ENCODE measurements around the gene CHST3.
"Not testable (repeated sequence)": the region's sequence is repeated elsewhere in the genome, so short reads cannot be mapped to it uniquely, and the experiment has no call there.

DNA sequence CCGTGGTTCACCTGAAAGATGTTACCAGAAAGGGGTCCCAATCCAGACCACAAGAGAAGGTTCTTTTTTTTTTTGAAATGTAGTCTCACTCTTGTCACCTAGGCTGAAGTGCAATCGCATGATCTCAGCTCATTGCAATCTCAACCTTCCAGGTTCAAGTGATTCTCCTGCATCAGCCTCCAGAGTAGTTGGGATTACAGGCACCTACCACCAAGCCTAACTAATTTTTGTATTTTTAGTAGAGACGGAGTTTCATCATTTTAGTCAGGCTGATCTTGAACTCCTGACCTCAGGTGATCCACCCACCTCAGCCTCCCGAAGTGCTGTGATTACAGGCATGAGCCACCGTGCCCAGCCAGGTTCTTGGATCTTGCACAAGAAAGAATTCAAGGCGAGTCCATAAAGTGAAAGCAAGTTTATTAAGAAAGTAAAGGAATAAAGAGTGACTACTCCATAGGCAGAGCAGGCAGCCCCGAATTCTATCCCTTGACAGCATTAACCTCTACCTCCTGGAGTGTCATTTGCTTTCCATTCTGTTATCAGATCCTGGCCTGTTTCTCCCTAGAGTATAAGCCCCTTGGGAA, 44.1 kb upstream of the CHST3 start:
- TF ChIP-seq, protein P1, sequence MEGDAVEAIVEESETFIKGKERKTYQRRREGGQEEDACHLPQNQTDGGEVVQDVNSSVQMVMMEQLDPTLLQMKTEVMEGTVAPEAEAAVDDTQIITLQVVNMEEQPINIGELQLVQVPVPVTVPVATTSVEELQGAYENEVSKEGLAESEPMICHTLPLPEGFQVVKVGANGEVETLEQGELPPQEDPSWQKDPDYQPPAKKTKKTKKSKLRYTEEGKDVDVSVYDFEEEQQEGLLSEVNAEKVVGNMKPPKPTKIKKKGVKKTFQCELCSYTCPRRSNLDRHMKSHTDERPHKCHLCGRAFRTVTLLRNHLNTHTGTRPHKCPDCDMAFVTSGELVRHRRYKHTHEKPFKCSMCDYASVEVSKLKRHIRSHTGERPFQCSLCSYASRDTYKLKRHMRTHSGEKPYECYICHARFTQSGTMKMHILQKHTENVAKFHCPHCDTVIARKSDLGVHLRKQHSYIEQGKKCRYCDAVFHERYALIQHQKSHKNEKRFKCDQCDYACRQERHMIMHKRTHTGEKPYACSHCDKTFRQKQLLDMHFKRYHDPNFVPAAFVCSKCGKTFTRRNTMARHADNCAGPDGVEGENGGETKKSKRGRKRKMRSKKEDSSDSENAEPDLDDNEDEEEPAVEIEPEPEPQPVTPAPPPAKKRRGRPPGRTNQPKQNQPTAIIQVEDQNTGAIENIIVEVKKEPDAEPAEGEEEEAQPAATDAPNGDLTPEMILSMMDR (conservative IDR thresholded peaks at IDR 0.05; ENCODE audit: low read length), result not testable (repeated sequence)
- TF ChIP-seq EZH2phosphoT487 (IDR thresholded peaks at IDR 0.05; ENCODE audit: borderline replicate concordance), result not testable (repeated sequence)
